Neuron (in vitro differentiated cells): ENCODE data around the gene CASKIN2.

Experiments used
- H2AFZ ChIP-seq: one replicate; pipeline ENCODE4 v1.6.1; 2013; ENCODE audit warnings: low read depth, mild to moderate bottlenecking, inconsistent platforms, low read length, moderate library complexity
- H3K27me3 ChIP-seq: one replicate; pipeline ENCODE4 v1.6.1; 2013; ENCODE audit warnings: low read length; ENCODE audit not compliant: insufficient read depth
- H3K36me3 ChIP-seq: one replicate; pipeline ENCODE4 v1.6.1; 2013; ENCODE audit warnings: low read length; ENCODE audit not compliant: insufficient read depth
- H3K4me1 ChIP-seq: one replicate; pipeline ENCODE4 v1.6.1; 2013; ENCODE audit warnings: low read length; ENCODE audit not compliant: insufficient read depth
- H3K4me3 ChIP-seq: 2 replicates; pipeline ENCODE4 v1.5.1; 2013; ENCODE audit warnings: mild to moderate bottlenecking, low read length, moderate library complexity
- H3K9me3 ChIP-seq: one replicate; pipeline ENCODE4 v1.6.1; 2013; ENCODE audit warnings: low read length

CASKIN2 gene

GRCh38 chr17:75503337-75503950 is 11.9 kb downstream of the CASKIN2 start:
- peaks cover 59% of the 10 kb centered on the region for H3K36me3 ChIP-seq
- H2AFZ ChIP-seq, result no peak overlapping the region
- no peak overlapping the region for H3K4me3 ChIP-seq

GRCh38 chr17:75502721-75503329 is 12.5 kb downstream of the CASKIN2 start:
- Histone ChIP-seq H3K36me3 (peaks cover 65% of the 10 kb centered on the region), H3K4me1 (no peaks in the 10 kb centered on the region), H2AFZ (no peak overlapping the region), H3K27me3 (no peaks in the 10 kb centered on the region), H3K4me3 (no peak overlapping the region), H3K9me3 (no peaks in the 10 kb centered on the region)

More at GRCh38 chr17:75503337-75503950, 11.9 kb downstream of the CASKIN2 start:
- peaks cover 5% of the 10 kb centered on the region for H3K4me1 ChIP-seq
- H3K27me3 ChIP-seq, result no peaks in the 10 kb centered on the region
- no peaks in the 10 kb centered on the region for H3K9me3 ChIP-seq

- Histone ChIP-seq H3K36me3 (peaks cover 67% of the 10 kb centered on the region), H2AFZ (no peak overlapping the region), H3K27me3 (no peaks in the 10 kb centered on the region), H3K9me3 (no peaks in the 10 kb centered on the region), H3K4me3 (no peak overlapping the region), H3K4me1 (no peaks in the 10 kb centered on the region)
These were observed 13.1 kb downstream of the CASKIN2 start for GRCh38 chr17:75502072-75502720.

- H3K4me3 ChIP-seq, result no peak overlapping the region
- peaks cover 66% of the 10 kb centered on the region for H3K36me3 ChIP-seq
- H3K4me1 ChIP-seq, result no peaks in the 10 kb centered on the region
- no peaks in the 10 kb centered on the region for H3K9me3 ChIP-seq
- H3K27me3 ChIP-seq, result no peaks in the 10 kb centered on the region
- no peak overlapping the region for H2AFZ ChIP-seq
These were observed 13.8 kb downstream of the CASKIN2 start for GRCh38 chr17:75501378-75502071.

GRCh38 chr17:75500419-75501216 is 14.7 kb downstream of the CASKIN2 start:
- H3K4me3 ChIP-seq, result no peak overlapping the region
- peaks cover 66% of the 10 kb centered on the region for H3K36me3 ChIP-seq
- H3K27me3 ChIP-seq, result no peaks in the 10 kb centered on the region
- H2AFZ ChIP-seq, result no peak overlapping the region
- no peaks in the 10 kb centered on the region for H3K9me3 ChIP-seq
- no peaks in the 10 kb centered on the region for H3K4me1 ChIP-seq

GRCh38 chr17:75499313-75500022 is 15.9 kb downstream of the CASKIN2 start:
- H2AFZ ChIP-seq, result no peak overlapping the region
- H3K36me3 ChIP-seq, result peaks cover 61% of the 10 kb centered on the region
- H3K9me3 ChIP-seq, result no peaks in the 10 kb centered on the region
- H3K4me3 ChIP-seq, result no peak overlapping the region
- H3K4me1 ChIP-seq, result no peaks in the 10 kb centered on the region
- no peaks in the 10 kb centered on the region for H3K27me3 ChIP-seq

GRCh38 chr17:75498726-75499213 is 16.6 kb downstream of the CASKIN2 start:
- Histone ChIP-seq H3K27me3 (no peaks in the 10 kb centered on the region), H3K4me3 (no peak overlapping the region), H3K36me3 (peaks cover 59% of the 10 kb centered on the region), H3K9me3 (no peaks in the 10 kb centered on the region), H3K4me1 (no peaks in the 10 kb centered on the region), H2AFZ (no peak overlapping the region)

- no peak overlapping the region for H3K4me3 ChIP-seq
- H2AFZ ChIP-seq, result no peak overlapping the region
- no peaks in the 10 kb centered on the region for H3K9me3 ChIP-seq
- H3K27me3 ChIP-seq, result no peaks in the 10 kb centered on the region
- H3K4me1 ChIP-seq, result no peaks in the 10 kb centered on the region
- peaks cover 65% of the 10 kb centered on the region for H3K36me3 ChIP-seq
These were observed 17.2 kb downstream of the CASKIN2 start for GRCh38 chr17:75498039-75498725.

- peaks cover 78% of the 10 kb centered on the region for H3K36me3 ChIP-seq
- H2AFZ ChIP-seq, result no peak overlapping the region
- no peaks in the 10 kb centered on the region for H3K4me1 ChIP-seq
- H3K27me3 ChIP-seq, result no peaks in the 10 kb centered on the region
- H3K4me3 ChIP-seq, result no peak overlapping the region
- no peaks in the 10 kb centered on the region for H3K9me3 ChIP-seq
These were observed 19.3 kb downstream of the CASKIN2 start for GRCh38 chr17:75496005-75496404.

- Histone ChIP-seq H3K4me1 (no peaks in the 10 kb centered on the region), H3K36me3 (peaks cover 75% of the 10 kb centered on the region), H3K9me3 (no peaks in the 10 kb centered on the region), H3K4me3 (no peak overlapping the region), H3K27me3 (no peaks in the 10 kb centered on the region), H2AFZ (no peak overlapping the region)
These were observed 20.9 kb downstream of the CASKIN2 start for GRCh38 chr17:75494326-75494877.

GRCh38 chr17:75493476-75494129 is 21.7 kb downstream of the CASKIN2 start:
- Histone ChIP-seq H3K4me1 (no peaks in the 10 kb centered on the region), H3K36me3 (peaks cover 70% of the 10 kb centered on the region), H2AFZ (no peak overlapping the region), H3K4me3 (no peak overlapping the region), H3K9me3 (no peaks in the 10 kb centered on the region), H3K27me3 (no peaks in the 10 kb centered on the region)
